Fibroblast of villous mesenchyme (primary cell): ENCODE data around the gene PHLDB3. TPM values are rescaled to one million over a fixed set of nuclear protein-coding genes. Genes with fewer than 3 reads are reported as not detected.
"Not testable (repeated sequence)": the region's sequence is repeated elsewhere in the genome, so short reads cannot be mapped to it uniquely, and the experiment has no call there.

ENCODE experiments used
- DNase-seq: peaks from one replicate; pipeline ENCODE4 v3.0.0-alpha.2; 2010; ENCODE audit warnings: low read depth
- H3K4me3 ChIP-seq: 2 replicates; pipeline ENCODE4 v1.5.1; 2011; ENCODE audit warnings: low read depth, mild to moderate bottlenecking, low read length
- total RNA-seq: library from RNA; depleted of rRNA; stranded (reverse); fragments of >200 nt; gene quantifications from 2 replicates; pipeline ENCODE4 v1.2.3, GENCODE V29; 2012
- TF ChIP-seq, protein P1 (sequence below): IDR thresholded peaks from 2 replicates; pipeline ENCODE4 v1.5.1; 2012; ENCODE audit warnings: low read depth, mild to moderate bottlenecking, low read length; ENCODE audit not compliant: insufficient read depth

Gene PHLDB3
- total RNA-seq, 1 donor, result 13.4 TPM

DNA sequence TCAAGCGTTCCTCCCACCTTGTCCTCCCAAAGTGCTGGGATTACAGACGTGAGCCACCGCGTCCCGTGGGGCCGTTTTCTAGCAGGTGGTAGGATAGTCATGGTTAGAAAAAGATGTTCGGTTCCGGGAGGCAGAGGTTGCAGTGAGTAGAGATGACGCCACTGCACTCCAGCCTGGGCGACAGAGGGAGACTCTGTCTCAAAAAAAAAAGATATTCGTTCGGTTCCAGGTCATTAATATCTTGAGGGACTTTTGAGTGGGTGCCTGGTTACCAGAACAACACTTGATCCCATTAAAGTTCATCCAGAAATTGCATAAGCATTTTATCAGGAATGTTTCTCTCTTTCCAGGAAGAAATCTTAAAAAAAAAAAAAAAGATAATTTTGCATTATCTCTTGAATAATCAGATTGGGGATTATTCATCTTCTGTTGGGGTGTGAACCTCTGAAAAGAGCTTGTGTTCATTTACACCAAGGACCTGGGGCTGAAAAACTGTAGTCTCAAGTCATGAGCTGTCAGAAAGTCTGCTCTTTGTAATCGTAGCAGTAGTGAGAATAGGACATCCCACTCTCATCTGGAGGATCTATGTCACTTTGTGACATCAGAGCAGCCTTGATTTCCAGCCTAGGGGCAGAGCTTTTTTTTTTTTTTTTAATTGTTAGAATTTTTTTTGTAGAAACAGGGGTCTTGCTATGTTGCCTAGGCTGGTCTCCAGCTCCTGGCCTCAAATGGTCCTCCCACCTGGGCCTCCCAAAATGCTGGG, 23.5 kb upstream of the PHLDB3 start:
- TF ChIP-seq, protein P1, sequence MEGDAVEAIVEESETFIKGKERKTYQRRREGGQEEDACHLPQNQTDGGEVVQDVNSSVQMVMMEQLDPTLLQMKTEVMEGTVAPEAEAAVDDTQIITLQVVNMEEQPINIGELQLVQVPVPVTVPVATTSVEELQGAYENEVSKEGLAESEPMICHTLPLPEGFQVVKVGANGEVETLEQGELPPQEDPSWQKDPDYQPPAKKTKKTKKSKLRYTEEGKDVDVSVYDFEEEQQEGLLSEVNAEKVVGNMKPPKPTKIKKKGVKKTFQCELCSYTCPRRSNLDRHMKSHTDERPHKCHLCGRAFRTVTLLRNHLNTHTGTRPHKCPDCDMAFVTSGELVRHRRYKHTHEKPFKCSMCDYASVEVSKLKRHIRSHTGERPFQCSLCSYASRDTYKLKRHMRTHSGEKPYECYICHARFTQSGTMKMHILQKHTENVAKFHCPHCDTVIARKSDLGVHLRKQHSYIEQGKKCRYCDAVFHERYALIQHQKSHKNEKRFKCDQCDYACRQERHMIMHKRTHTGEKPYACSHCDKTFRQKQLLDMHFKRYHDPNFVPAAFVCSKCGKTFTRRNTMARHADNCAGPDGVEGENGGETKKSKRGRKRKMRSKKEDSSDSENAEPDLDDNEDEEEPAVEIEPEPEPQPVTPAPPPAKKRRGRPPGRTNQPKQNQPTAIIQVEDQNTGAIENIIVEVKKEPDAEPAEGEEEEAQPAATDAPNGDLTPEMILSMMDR, result no peak
- DNase-seq, result peak; percentile 37
- peak overlapping the region; percentile 6 for H3K4me3 ChIP-seq

GRCh38 chr19:43526884-43527859, 22.6 kb upstream of the PHLDB3 start, which contains the start of gene ETHE1:
ETHE1 (minus strand) TSS chr19:43527201; CDS start chr19:43527177, 24 bp downstream.
- peak within 1 kb of the TSS; percentile 90 for H3K4me3 ChIP-seq
- DNase-seq, result peak; percentile 54
- TF ChIP-seq, protein P1, result no peak

DNA sequence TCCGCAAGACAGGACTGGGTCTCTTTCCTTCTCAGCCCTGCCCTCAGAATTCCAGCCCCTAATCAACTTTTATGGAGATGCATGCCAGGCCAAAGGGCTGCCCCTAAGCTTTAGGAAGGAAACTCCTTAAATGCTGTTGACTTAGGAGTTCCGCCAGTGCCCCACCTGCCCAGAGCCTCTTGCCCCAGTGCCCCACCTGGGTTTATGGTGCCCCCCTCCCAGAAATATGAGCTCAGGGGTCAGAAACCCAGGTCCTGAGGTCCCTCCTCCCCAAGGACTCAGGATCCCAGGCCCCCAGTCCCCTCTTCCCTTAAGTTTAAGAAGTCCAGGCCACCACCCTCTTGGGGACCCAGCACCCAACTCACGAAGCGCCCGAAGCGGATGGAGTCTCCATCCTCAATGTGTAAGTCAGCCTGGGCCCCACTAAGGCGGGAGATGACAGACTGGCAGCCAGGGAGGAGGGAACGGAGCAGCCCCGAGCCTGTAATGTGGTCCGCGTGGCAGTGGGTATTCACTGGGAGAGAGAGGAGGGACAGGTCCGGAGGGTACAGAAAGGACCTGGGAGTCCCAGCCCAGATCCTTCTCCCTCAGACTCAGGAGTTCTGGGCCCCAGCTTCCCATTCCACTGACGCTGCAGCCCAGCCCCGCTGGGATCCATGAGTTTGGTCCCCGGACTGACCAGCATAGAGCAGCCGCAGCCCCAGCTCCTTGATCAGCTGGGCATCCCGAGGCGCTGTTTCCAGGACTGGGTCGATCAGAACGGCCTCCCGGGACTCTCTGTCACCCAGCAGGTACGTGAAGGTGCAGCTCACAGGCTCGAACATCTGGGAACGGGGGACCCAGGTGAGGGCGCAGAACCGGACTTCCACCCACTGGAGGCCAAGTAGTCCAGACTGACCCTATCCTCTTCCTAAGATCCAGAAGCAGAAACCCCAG, 21.6 kb upstream of the PHLDB3 start:
- H3K4me3 ChIP-seq, result peak overlapping the region; percentile 90
- DNase-seq, result peak; percentile 13
- TF ChIP-seq, protein P1, result no peak

- DNase-seq, result peak; percentile 80
- TF ChIP-seq, protein P1, result no peak
These were observed 20.6 kb upstream of the PHLDB3 start for GRCh38 chr19:43524922-43525835.

DNA sequence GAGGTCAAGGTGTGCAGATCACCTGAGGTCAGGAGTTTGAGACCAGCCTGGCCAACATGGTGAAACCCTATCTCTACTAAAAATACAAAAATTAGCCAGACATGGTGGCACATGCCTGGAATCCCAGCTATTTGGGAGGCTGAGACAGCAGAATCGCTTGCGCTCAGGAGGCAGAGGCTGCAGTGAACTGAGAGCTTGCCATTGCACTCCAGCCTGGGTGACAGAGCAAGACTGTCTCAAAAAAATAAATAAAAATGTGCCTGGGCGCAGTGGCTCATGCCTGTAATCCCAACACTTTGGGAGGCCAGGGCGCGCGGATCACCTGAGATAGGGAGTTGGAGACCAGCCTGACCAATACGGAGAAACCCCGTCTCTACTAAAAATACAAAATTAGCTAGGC, 19.1 kb upstream of the PHLDB3 start:
- H3K4me3 ChIP-seq, DNase-seq: not testable (repeated sequence)

More at GRCh38 chr19:43524922-43525835, 20.6 kb upstream of the PHLDB3 start:
- peak overlapping the region; percentile 90 for H3K4me3 ChIP-seq

GRCh38 chr19:43522929-43523328, 18.4 kb upstream of the PHLDB3 start:
- no peak overlapping the region for H3K4me3 ChIP-seq
- DNase-seq, result no peak
- TF ChIP-seq, protein P1, result no peak
